IMR-90 (cell line): ENCODE data around the gene MCF2L2. TPM values are rescaled to one million over a fixed set of nuclear protein-coding genes. Genes with fewer than 3 reads are reported as not detected.

Experiments
- ATAC-seq: fragments of 200-7000 bp; cut with Tn5 transposase; 2 replicates; pipeline ENCODE4 v1.9.1; 2020; ENCODE audit warnings: low read depth, mild to moderate bottlenecking, moderate library complexity
- BruUV-seq: library from RNA; stranded (reverse); fragments of 400-500 nt; replicated peaks from 2 replicates; lab custom pipeline; 2021; lab: Mats Ljungman, UMichigan
- CTCF ChIA-PET: fragments of 300-600 bp; formaldehyde crosslinking; extraction: SDS; loops from one replicate; lab custom pipeline; 2021; ENCODE audit warnings: antibody characterized with exemption; lab: Yijun Ruan, JAX
- POLR2A ChIA-PET: fragments of 300-600 bp; sonication (Branson Sonifier 250); formaldehyde crosslinking; loops from one replicate; lab custom pipeline; 2022; ENCODE audit warnings: antibody characterized with exemption; ENCODE audit not compliant: unreplicated experiment; lab: Charles Lee
- DNase-seq: peaks from one replicate; pipeline ENCODE4 v3.0.0; 2013
- H2AFZ ChIP-seq: replicated peaks from 2 replicates; pipeline ENCODE3; 2013; ENCODE audit warnings: low read length, mild to moderate bottlenecking; ENCODE audit not compliant: poor library complexity
- H2AK5ac ChIP-seq: 2 replicates; pipeline ENCODE4 v1.6.1; 2013; ENCODE audit warnings: low read depth, low read length, inconsistent platforms
- H2AK9ac ChIP-seq: replicated peaks from 2 replicates; pipeline ENCODE3; 2013; ENCODE audit warnings: mild to moderate bottlenecking, low read depth, low read length, moderate library complexity; ENCODE audit not compliant: poor library complexity
- H2BK120ac ChIP-seq: 2 replicates; pipeline ENCODE4 v1.6.1; 2013; ENCODE audit warnings: low read depth, low read length, inconsistent platforms
- H2BK15ac ChIP-seq: 3 replicates; pipeline ENCODE4 v1.6.1; 2013; ENCODE audit warnings: low read depth, low read length, inconsistent platforms
- H2BK20ac ChIP-seq: 2 replicates; pipeline ENCODE4 v1.6.1; 2013; ENCODE audit warnings: low read depth, mild to moderate bottlenecking, inconsistent platforms, low read length, moderate library complexity
- H2BK5ac ChIP-seq: 2 replicates; pipeline ENCODE4 v1.6.1; 2013; ENCODE audit warnings: mild to moderate bottlenecking, low read depth, low read length, inconsistent platforms; ENCODE audit not compliant: poor library complexity, severe bottlenecking
- H3K14ac ChIP-seq: replicated peaks from 2 replicates; pipeline ENCODE4 v1.6.1; 2013; ENCODE audit warnings: low read depth, low read length, inconsistent platforms
- H3K18ac ChIP-seq: 2 replicates; pipeline ENCODE4 v1.6.1; 2013; ENCODE audit warnings: low read depth, low read length, control low read depth
- H3K23ac ChIP-seq: 2 replicates; pipeline ENCODE4 v1.6.1; 2013; ENCODE audit warnings: low read depth, low read length, inconsistent platforms
- H3K27ac ChIP-seq: 2 replicates; pipeline ENCODE4 v1.5.1; 2013; ENCODE audit warnings: mild to moderate bottlenecking, control low read depth, low read length; ENCODE audit not compliant: insufficient read depth
- H3K27me3 ChIP-seq: 2 replicates; pipeline ENCODE4 v1.6.1; 2013; ENCODE audit warnings: low read length; ENCODE audit not compliant: control insufficient read depth, insufficient read depth
- H3K36me3 ChIP-seq: 2 replicates; pipeline ENCODE4 v1.6.1; 2013; ENCODE audit warnings: low read length, mixed read lengths; ENCODE audit not compliant: control insufficient read depth, insufficient read depth
- H3K4ac ChIP-seq: 2 replicates; pipeline ENCODE4 v1.6.1; 2013; ENCODE audit warnings: low read depth, low read length, inconsistent platforms
- H3K4me1 ChIP-seq: 2 replicates; pipeline ENCODE4 v1.6.1; 2013; ENCODE audit warnings: low read length, mixed read lengths; ENCODE audit not compliant: control insufficient read depth, insufficient read depth
- H3K4me2 ChIP-seq: 2 replicates; pipeline ENCODE4 v1.6.1; 2013; ENCODE audit warnings: low read depth, mild to moderate bottlenecking, control low read depth, low read length, moderate library complexity
- H3K4me3 ChIP-seq: 2 replicates; pipeline ENCODE4 v1.5.1; 2013; ENCODE audit warnings: low read depth, mild to moderate bottlenecking, control low read depth, low read length, moderate library complexity; ENCODE audit not compliant: insufficient read depth
- H3K56ac ChIP-seq: 2 replicates; pipeline ENCODE4 v1.6.1; 2013; ENCODE audit warnings: low read length, inconsistent platforms; ENCODE audit not compliant: insufficient read depth; ENCODE audit errors: extremely low read depth
- H3K79me1 ChIP-seq, 2 experiments: 2 replicates each; pipeline ENCODE4 v1.6.1; 2013; ENCODE audit warnings: low read length in 2 of 2, inconsistent platforms in 1 of 2, low read depth in 1 of 2
- H3K9ac ChIP-seq: 2 replicates; pipeline ENCODE4 v1.6.1; 2013; ENCODE audit warnings: low read depth, low read length, control low read depth
- H3K9me1 ChIP-seq: 2 replicates; pipeline ENCODE4 v1.6.1; 2013; ENCODE audit warnings: low read length, inconsistent platforms; ENCODE audit not compliant: insufficient read depth
- H3K9me3 ChIP-seq: 2 replicates; pipeline ENCODE4 v1.6.1; 2013; ENCODE audit warnings: low read length; ENCODE audit not compliant: control insufficient read depth, insufficient read depth
- H4K20me1 ChIP-seq: 2 replicates; pipeline ENCODE4 v1.6.1; 2013; ENCODE audit warnings: low read length, inconsistent platforms; ENCODE audit not compliant: insufficient read depth
- H4K5ac ChIP-seq: 2 replicates; pipeline ENCODE4 v1.6.1; 2013; ENCODE audit warnings: mild to moderate bottlenecking, low read depth, low read length, control low read depth
- H4K8ac ChIP-seq, 2 experiments: 2 replicates each; pipeline ENCODE4 v1.6.1; 2013; ENCODE audit warnings: low read depth in 2 of 2, low read length in 2 of 2, control low read depth in 1 of 2, inconsistent platforms in 1 of 2
- H4K91ac ChIP-seq: 2 replicates; pipeline ENCODE4 v1.6.1; 2013; ENCODE audit warnings: low read depth, low read length, inconsistent platforms; ENCODE audit not compliant: insufficient read depth
- BHLHE40 ChIP-seq: fragments of 150-350 bp; IDR thresholded peaks from 2 replicates; pipeline ENCODE4 v1.6.1; 2016; ENCODE audit warnings: mild to moderate bottlenecking, low read depth, low read length
- CEBPB ChIP-seq: IDR thresholded peaks from 2 replicates; pipeline ENCODE4 v1.6.1; 2012; ENCODE audit warnings: low read depth, low read length, improper control_type of control experiment
- CHD1 ChIP-seq: IDR thresholded peaks from 2 replicates; pipeline ENCODE4 v1.6.1; 2012; ENCODE audit warnings: low read depth, low read length, improper control_type of control experiment
- FOS ChIP-seq: fragments of 150-350 bp; IDR thresholded peaks from 2 replicates; pipeline ENCODE4 v1.6.1; 2016; ENCODE audit warnings: low read depth, low read length
- MAZ ChIP-seq: IDR thresholded peaks from 2 replicates; pipeline ENCODE4 v1.6.1; 2012; ENCODE audit warnings: low read depth, mild to moderate bottlenecking, low read length, improper control_type of control experiment, moderate library complexity, borderline replicate concordance
- NFE2L2 ChIP-seq: fragments of 150-350 bp; IDR thresholded peaks from 2 replicates; pipeline ENCODE4 v1.6.1; 2016; ENCODE audit warnings: low read depth, mild to moderate bottlenecking, low read length
- POLR2A ChIP-seq: IDR thresholded peaks from 2 replicates; pipeline ENCODE4 v1.6.1; 2012; ENCODE audit warnings: mild to moderate bottlenecking, low read depth, low read length
- RAD21 ChIP-seq: IDR thresholded peaks from 2 replicates; pipeline ENCODE4 v1.6.1; 2012; ENCODE audit warnings: low read length, improper control_type of control experiment
- RCOR1 ChIP-seq: IDR thresholded peaks from 2 replicates; pipeline ENCODE4 v1.6.1; 2012; ENCODE audit warnings: mild to moderate bottlenecking, low read length, improper control_type of control experiment; ENCODE audit not compliant: insufficient replicate concordance
- RFX5 ChIP-seq: IDR thresholded peaks from 2 replicates; pipeline ENCODE4 v1.8.0; 2012; ENCODE audit warnings: low read depth, mild to moderate bottlenecking, low read length, moderate library complexity
- SMC3 ChIP-seq: fragments of 150-350 bp; IDR thresholded peaks from 2 replicates; pipeline ENCODE4 v1.6.1; 2016; ENCODE audit warnings: low read depth, mild to moderate bottlenecking, antibody characterized with exemption, low read length, moderate library complexity
- USF2 ChIP-seq: fragments of 150-350 bp; IDR thresholded peaks from 2 replicates; pipeline ENCODE4 v1.6.1; 2017; ENCODE audit warnings: mild to moderate bottlenecking, antibody characterized with exemption, low read length, low read depth
- WGBS, 2 experiments: methylation state at CpG; one replicate each; pipeline versions ENCODE4 v1.1.5 to v1.1.7; 2013; ENCODE audit warnings: missing lambda C conversion rate in 2 of 2; ENCODE audit not compliant: insufficient read length in 1 of 2; ENCODE audit errors: extremely low coverage in 2 of 2; 5-methylcytosine and 5-hydroxymethylcytosine counted together
- dilution Hi-C: fragments of 300-500 bp; cut with HindIII; formaldehyde crosslinking; loops from one replicate; pipeline ENCODE4 v1.14.3; 2018; ENCODE audit warnings: low sequenced_read_pairs; ENCODE audit not compliant: unreplicated experiment
- in situ Hi-C: fragments of 300-500 bp; cut with MboI; formaldehyde crosslinking; loops from 3 replicates; pipeline ENCODE4 v1.14.3; 2019; ENCODE audit warnings: low sequenced_read_pairs, inconsistent platforms, mixed read lengths
- intact Hi-C: fragments of 100-400 bp; cut with micrococcal nuclease; formaldehyde crosslinking; loops from 2 replicates; pipeline ENCODE4 v1.10.0; 2022
- polyA plus RNA-seq, 3 experiments: library from polyadenylated mRNA; depleted of rRNA; stranded (reverse); fragments of >200 nt; gene quantifications; 2 replicates each; pipeline ENCODE4 v1.2.3, GENCODE V29; 2012; ENCODE audit warnings: low replicate concordance in 1 of 3
- total RNA-seq: library from RNA; depleted of rRNA; stranded (reverse); fragments of >200 nt; gene quantifications from 2 replicates; pipeline ENCODE4 v1.2.3, GENCODE V29; 2012
- TF ChIP-seq, protein P1 (sequence below): conservative IDR thresholded peaks from 2 replicates; pipeline ENCODE4 v1.5.1; 2012; ENCODE audit warnings: mild to moderate bottlenecking, low read depth, low read length, improper control_type of control experiment

MCF2L2 gene
- total and polyA plus RNA-seq, 2 of the 4 experiments (the other 2 are of a cell fraction), result under 0.01 TPM; not detected in 1

DNA sequence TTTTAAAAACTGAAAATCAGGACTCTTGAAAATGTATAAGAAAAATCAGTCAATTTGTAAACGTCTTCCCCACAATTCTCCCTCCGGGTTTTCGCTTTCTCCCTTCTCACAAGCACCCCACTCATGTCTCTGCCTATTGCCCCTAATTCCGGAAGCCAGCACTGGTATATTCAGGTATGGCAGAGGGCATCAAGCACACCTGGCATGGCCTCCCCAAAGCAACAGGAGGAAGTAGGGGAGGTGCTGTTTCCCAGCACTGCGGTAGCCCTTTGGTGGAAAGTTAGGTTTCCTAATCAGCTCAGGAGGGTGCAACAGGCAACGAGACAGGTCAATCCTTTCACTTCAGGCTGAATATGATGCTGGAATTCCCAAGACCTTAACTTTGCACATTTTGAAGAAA lies 296.0 kb downstream of the MCF2L2 start:
- dilution Hi-C loops (no loop called here), in situ Hi-C loops (no loop called here), intact Hi-C loops (no loop called here)
- no peak overlapping the region for H2BK5ac ChIP-seq
- H2AK9ac ChIP-seq, result no peak overlapping the region
- H3K23ac ChIP-seq, result no peak overlapping the region
- TF ChIP-seq CHD1 (no peak), MAZ (no peak), RCOR1 (no peak), SMC3 (no peak), RFX5 (no peak), BHLHE40 (no peak), FOS (no peak), POLR2A (no peak), RAD21 (no peak), CEBPB (no peak), USF2 (no peak), NFE2L2 (no peak)
- TF ChIP-seq, protein P1, sequence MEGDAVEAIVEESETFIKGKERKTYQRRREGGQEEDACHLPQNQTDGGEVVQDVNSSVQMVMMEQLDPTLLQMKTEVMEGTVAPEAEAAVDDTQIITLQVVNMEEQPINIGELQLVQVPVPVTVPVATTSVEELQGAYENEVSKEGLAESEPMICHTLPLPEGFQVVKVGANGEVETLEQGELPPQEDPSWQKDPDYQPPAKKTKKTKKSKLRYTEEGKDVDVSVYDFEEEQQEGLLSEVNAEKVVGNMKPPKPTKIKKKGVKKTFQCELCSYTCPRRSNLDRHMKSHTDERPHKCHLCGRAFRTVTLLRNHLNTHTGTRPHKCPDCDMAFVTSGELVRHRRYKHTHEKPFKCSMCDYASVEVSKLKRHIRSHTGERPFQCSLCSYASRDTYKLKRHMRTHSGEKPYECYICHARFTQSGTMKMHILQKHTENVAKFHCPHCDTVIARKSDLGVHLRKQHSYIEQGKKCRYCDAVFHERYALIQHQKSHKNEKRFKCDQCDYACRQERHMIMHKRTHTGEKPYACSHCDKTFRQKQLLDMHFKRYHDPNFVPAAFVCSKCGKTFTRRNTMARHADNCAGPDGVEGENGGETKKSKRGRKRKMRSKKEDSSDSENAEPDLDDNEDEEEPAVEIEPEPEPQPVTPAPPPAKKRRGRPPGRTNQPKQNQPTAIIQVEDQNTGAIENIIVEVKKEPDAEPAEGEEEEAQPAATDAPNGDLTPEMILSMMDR, result no peak
- H3K4me2 ChIP-seq, result no peak overlapping the region
- no peak overlapping the region for H3K4ac ChIP-seq
- H3K14ac ChIP-seq, result 0 out of 2 replicates have a peak overlapping the region, but pooled peaks have one; percentile 29
- H2BK120ac ChIP-seq, result peak overlapping the region; percentile 39; the same call in 1 of the 2 replicates
- H3K36me3 ChIP-seq, result no peaks in the 10 kb centered on the region
- no peak overlapping the region for H3K27ac ChIP-seq
- H4K5ac ChIP-seq, result no peak overlapping the region
- no peak overlapping the region for H3K4me3 ChIP-seq
- DNase-seq (no peak), ATAC-seq (no peak)
- H3K9ac ChIP-seq, result no peak overlapping the region
- no peaks in the 10 kb centered on the region for H3K79me1 ChIP-seq
- H3K4me1 ChIP-seq, result peaks cover 5% of the 10 kb centered on the region
- no peak overlapping the region for H2AK5ac ChIP-seq
- H4K20me1 ChIP-seq, result no peaks in the 10 kb centered on the region
- H3K9me1 ChIP-seq, result no peaks in the 10 kb centered on the region
- ChIA-PET POLR2A (no interaction called here), CTCF (no interaction called here)
- H2BK20ac ChIP-seq, result 0 out of 2 replicates have a peak overlapping the region, but pooled peaks have one; percentile 15
- H4K8ac ChIP-seq, result peak overlapping the region; percentile 15 to 80; a peak in 2 of 4 replicates
- no peak overlapping the region for H2AFZ ChIP-seq
- peaks cover 11% of the 10 kb centered on the region for H3K27me3 ChIP-seq
- H2BK15ac ChIP-seq, result no peak overlapping the region; the same call in 2 of the 3 replicates
- peak overlapping the region; percentile 15; the same call in 1 of the 2 replicates for H4K91ac ChIP-seq
- H3K9me3 ChIP-seq, result peaks cover 4% of the 10 kb centered on the region
- no peak overlapping the region for H3K56ac ChIP-seq
- BruUV-seq, result no TSS peak
- H3K18ac ChIP-seq, result no peak overlapping the region
- no CpG with 5 or more reads among the region's 6 CpGs for WGBS, 2 experiments
